T-helper 2 cell treated with Interferon-gamma antibody and Interleukin-4, amounts not matched to agents 100 ng/mL and 5 ng/mL, for 36 hours (primary cell): Measurements from ENCODE around the gene TBC1D13. TPM values are rescaled to one million over a fixed set of nuclear protein-coding genes. Genes with fewer than 3 reads are reported as not detected.
"Not testable (repeated sequence)": the region's sequence is repeated elsewhere in the genome, so short reads cannot be mapped to it uniquely, and the experiment has no call there.

Experiments
- intact Hi-C: fragments of 100-400 bp; cut with micrococcal nuclease; formaldehyde crosslinking; loops from one replicate; pipeline ENCODE4 v1.15.1; 2023
- total RNA-seq: library from RNA; stranded (reverse); gene quantifications from 2 replicates; pipeline ENCODE4 v1.2.3, GENCODE V29; 2022

Gene TBC1D13
- total RNA-seq, 1 donor from 2014 or later = 22.2 TPM

DNA sequence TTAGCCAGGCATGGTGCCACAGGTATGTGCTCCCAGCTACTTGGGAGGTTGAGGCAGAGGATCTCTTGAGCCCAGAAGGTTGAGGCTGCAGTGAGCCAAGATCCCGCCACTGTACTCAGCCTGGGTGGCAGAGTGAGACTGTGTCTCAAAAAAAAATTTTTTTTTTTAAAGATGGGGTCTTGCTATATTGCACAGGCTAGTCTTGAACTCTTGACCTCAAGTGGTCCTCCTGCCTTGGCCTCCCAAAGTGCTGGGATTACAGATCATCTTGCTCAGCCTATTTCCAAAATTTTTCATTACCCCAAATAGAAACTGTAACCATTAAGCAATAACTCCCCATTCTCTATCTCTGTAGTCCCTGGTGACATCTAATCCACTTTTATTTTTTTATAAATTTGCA, 4.4 kb upstream of the TBC1D13 start:
- intact Hi-C loops = no loop called here

DNA sequence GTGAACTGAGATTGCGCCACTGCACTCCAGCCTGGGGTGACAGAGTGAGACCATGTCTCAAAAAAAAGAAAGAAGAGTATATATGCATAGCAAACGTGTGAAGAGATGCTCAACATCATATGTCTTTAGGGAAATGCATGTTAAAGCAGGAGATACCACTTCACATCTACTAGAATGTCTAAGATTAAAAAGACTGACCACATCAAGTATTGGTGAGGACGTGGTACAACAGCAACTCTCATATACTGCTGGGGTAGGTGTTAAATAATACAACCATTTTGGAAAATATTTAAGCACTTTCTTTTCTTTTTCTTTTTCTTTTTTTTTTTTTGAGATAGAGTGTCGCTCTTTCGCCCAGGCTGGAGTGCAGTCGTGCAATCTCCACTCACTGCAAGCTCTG, 1.6 kb upstream of the TBC1D13 start:
- intact Hi-C loops = loop anchor here (5.0 kb wide), 1 partner anchor 463 kb away; the partner anchor contains the start of genes COQ4 and TRUB2

DNA sequence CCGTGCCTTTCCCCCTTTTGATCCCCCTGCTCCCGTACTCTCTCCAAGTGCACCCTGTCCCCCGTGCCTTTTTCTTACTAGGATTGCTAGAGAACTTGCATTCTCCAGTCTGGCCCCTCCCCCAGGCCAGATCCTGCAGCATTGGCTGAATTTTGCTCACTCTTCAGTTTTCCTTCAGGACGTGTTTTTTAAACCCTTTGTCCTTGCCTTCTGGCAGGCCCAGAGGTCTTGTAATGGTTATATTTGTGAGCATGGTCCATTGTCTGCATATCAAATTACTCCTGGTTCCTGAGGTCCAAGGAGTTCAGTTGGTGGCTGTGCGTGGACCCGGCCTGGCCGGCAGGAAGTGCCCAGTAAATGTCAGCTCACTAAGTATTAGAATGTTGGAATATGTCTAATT, 606 bp downstream of the TBC1D13 start:
- intact Hi-C loops = loop anchor here (1.0 to 5.0 kb wide), 2 partner anchors 16 to 465 kb away; partner anchors contain the start of genes COQ4, TRUB2 and ZER1

DNA sequence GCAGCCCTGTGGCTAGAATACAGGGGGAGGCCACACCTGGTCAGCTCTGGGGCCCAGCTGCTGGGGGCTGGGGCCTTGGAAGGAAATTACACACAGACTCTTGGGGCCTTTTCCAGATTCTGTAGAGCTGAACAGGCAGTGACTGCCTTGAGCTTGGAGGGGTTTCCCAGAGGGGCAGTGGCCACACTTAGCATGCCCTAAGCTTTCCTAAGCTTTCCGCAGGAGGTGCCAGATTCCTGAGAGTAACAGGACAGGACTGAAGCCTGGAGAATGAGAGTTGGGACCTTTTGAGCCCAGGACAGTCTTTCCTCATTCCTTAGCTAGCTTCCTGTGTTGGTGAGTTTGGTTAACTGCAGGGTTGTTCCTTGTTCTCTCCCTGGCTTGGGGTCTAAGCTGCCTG, 1.4 kb downstream of the TBC1D13 start:
- intact Hi-C loops = loop anchor here (5.0 kb wide), 1 partner anchor 466 kb away; the partner anchor contains the start of genes COQ4 and TRUB2

DNA sequence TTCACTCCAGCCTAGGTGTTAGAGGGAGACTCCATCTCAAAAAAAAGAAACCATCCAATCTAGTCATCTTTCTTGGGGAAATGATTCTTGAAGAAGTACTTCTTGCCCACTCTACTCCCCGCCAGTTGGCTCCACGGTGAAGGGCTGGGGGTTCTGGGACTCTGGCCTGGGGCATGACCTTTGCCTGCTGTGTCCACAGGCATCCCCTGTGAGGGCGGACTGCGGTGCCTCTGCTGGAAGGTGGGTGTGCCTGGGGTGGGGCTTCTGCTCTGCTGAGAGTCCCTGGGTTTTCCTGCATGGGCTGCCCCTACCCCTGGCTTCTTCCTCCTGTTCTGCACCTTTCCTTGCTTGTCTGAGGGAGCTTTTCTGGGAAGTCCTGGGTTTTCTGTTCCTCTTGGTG, 3.5 kb downstream of the TBC1D13 start:
- intact Hi-C loops = no loop called here

DNA sequence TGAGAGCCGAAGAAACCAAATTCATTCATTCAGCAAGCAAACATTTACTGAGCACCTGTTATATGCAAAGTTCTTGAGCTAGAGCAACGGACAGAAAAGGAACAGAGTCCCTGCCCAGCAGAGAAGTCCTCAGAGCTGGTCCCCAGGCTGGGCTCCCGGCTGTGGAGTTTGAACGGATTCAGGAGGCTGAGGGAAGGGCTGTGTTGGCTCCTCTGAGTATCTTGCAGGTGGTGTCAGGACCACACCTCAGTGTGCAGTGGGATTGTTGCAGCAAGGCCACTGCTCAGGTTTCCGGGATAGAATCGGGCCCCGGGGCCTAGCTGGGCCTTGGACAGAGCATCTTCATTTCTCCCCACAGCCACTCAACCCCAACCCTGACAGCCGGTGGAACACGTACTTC, 5.1 kb downstream of the TBC1D13 start:
- intact Hi-C loops = no loop called here

DNA sequence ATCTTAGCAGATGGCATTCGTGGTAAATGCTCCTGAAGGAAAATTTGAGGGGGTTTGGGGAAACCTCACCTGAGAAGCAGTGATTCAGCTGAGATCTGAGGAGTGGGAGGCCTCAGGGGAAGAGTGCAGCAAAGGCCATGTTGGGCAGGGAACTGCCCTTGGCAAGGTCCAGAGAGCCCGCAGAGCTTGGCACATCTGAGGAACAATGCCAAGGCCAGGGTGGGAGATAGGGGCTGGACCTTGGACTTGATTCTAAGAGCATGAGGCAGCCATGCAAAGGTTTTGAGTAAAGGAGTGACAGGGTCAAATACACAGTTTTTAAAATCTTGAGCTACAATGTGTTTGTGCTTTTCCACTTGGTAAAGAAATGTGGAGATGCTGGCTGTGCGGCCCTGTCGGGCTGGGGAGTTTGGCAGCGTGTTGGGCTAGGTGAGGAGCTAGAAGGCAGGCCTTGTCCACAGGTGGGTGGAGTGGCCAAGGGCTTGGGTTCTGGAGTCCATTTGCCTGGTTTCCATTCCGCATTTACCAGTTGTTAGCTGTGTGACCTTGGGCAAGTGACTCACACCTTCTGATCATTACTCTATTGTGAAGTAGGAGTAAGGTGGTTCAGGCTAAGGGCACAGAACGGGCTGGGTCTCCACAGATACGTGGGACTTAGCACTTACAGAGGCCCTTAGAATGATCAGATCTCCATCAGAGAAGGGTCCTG, 6.1 kb downstream of the TBC1D13 start:
- intact Hi-C loops = no loop called here

DNA sequence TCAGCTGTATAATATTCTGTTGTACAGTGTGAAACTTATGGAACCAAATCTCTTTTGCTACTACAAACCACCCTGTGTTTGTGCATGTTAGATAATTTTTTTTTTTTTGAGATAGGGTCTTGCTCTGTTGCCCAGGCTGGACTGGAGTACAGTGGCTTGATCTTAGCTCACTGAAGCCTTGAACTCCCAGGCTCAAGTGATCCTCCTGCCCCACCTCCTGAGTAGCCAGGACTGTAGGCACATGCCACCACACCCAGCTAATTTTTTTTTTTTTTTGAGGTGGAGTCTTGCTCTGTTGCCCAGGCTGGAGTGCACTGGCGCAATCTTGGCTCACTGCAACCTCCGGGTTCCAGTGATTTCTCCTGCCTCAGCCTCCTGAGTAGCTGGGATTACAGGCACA, 7.9 kb downstream of the TBC1D13 start:
- intact Hi-C loops = not testable (repeated sequence)

DNA sequence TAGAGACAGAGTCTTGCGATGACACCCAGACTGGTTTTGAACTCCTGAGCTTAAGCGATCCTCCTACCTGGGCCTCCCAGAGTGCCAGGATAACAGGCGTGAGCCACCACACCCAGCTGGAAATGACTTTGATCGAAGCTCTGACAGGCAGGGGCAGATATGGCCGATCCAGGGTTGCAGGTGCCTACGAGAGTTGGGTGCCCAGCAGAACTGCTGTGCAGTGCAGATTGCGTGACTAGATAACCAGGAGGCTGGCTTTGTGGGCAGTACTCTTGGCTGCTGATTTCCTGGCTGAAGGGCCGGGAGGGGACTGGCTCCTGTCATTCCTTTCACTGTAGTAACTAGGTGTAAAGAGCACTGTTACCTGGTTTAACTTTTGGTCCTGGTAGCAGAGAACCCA, 11.8 kb downstream of the TBC1D13 start:
- intact Hi-C loops = no loop called here

DNA sequence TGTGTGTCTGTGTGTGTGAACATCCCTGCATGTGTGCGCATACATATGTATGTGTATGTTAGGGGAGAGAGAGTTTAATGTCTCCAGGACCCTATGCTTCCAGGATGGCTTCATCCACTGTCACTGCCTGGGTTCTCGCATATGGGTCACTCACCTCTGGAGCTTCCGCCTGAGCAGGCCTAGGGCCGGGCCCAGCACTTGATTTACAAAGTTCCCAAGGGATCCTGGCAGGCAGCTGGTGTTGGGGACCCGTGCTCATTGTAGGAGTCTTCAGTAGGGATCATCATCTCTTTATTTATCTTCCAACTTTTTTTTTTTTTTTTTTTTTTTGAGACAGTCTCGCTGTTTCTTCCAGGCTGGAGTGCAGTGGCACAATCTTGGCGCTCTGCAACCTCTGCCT, 13.0 kb downstream of the TBC1D13 start:
- intact Hi-C loops = no loop called here

DNA sequence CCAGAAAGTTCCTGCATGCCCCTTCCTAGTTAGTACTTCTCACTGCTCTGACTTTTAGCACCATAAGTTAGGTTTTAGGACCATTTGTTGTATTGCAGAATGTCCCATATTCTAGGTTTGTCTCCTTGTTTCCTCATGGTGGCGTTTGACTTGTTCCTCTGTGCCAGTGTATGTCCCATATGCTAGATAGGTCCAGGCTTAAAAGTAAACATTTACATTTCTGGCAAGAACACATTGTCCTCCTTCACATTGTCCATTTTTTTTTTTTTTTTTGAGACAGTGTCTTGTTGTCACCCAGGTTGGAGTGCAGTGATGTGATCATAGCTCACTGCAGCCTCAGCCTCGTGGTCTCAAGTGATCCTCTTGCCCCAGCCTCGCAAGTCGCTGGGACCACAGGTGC, 15.4 kb downstream of the TBC1D13 start:
- intact Hi-C loops = no loop called here

DNA sequence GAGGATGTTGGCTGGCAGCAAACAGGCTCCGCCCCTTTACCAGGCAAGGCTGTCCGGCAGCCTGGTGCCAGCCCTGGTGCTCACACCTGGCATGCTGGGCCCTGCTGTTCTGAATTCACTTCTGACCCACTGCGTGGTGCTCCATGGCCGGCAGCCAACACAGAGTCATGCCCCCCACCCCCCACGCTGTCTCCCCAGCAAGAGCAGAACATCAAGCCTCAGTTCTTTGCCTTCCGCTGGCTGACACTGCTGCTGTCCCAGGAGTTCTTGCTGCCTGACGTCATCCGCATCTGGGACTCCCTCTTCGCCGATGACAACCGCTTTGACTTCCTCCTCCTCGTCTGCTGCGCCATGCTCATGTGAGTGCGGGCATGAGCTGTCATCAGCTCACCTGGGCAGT, 18.6 kb downstream of the TBC1D13 start:
- intact Hi-C loops = no loop called here

DNA sequence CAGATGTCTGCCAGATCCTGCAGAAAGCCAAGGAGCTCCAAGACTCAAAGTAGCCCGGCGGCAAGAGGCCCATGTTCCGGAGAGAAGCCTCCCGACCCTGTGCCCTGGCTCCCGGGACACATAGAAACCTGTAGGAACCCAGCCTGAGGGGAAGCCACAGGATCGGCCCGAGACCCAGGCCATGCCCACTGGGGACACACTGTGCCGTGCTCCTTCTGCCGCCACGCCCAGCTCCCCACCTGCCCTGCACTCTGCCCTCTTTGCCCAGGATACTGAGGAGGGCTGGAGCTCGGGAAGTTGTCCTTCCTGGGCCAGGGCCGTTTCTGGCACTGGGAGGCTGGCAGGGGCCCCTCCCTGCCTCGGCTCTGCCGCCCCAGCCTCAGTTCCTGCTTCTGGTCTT, 20.8 kb downstream of the TBC1D13 start:
- intact Hi-C loops = no loop called here

DNA sequence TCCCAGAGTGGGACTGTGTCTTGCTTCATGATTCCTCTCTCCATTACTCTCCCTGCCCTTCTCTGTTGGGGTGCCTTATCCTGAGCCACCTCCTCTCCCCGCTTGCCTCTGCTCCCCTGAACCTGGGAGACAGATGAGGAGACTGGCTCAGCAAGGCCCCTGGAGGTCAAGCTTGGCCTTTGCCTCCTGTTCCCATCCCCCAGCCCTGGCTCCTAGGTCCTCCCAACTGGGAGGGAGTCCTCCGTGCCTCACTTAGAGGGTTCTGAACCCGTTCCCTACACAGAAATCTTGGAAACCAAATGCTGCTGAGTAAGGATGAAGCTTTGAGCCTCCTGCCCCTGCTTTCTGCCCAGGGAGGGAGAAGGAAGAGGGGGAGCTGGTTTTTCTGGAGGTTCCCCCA, 21.5 kb downstream of the TBC1D13 start:
- intact Hi-C loops = no loop called here

DNA sequence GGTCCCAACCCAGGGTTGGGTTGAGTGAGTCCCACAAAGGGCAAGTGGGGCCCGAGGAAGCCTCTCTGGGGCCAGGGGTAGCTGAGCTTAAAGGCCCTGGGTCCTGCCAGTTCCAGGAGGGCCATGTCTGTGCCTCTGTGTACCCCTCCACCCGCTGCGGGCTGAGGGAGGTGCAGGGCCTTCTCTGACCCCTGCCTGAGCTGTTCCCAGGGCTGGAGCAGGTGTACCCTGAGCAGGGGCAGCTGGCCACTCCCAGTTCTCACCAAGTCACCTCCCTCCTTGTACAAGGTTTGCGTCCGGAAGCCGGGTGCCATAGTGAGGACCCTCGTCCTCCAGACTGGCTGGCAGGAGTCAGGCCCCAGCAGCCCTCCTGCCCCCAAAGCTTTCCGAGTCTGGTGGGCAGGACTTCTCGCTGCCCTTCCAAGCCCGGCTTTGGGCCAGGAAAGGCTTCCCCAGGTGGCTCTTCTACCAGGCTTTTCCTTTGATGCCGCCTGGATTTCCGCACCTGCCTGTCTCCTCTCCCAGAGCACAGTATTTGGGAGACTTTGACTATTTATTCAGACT, 22.1 kb downstream of the TBC1D13 start:
- intact Hi-C loops = no loop called here

DNA sequence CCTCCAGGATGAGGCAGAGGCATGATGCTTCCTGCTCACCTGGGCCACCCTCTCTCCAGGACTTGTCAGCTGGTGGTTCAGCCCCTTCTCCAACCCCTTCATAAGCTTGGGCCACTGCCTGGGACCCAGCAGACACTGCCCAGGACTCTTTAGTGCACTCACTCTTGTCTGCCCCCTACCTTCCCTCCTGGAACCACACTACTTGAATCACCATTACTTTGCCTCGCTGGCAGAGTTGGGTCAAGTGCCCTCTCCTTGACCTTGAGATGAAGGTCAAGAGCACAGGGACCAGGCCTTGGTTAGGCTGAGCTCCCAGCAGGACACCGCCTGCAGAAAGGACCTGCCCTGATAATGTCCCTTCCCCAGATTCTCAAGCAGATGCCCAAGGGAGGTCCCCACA, 22.8 kb downstream of the TBC1D13 start:
- intact Hi-C loops = no loop called here

DNA sequence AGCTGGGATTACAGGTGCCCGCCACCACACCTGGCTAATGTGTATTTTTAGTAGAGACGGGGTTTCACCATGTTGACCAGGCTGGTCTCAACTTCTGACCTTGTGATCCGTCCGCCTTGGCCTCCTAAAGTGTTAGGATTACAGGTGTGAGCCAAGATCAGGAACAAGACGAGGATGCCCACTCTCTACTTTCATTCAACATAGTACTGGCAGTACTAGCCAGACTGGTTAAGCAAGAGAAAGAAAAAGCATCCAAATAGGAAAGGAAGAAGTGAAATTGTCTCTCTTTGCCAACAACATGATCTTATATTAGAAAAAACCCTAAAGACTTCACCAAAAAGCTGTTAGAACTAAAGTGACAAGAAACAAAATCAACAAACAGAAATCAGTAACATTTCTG, 23.8 kb downstream of the TBC1D13 start:
- intact Hi-C loops = no loop called here

DNA sequence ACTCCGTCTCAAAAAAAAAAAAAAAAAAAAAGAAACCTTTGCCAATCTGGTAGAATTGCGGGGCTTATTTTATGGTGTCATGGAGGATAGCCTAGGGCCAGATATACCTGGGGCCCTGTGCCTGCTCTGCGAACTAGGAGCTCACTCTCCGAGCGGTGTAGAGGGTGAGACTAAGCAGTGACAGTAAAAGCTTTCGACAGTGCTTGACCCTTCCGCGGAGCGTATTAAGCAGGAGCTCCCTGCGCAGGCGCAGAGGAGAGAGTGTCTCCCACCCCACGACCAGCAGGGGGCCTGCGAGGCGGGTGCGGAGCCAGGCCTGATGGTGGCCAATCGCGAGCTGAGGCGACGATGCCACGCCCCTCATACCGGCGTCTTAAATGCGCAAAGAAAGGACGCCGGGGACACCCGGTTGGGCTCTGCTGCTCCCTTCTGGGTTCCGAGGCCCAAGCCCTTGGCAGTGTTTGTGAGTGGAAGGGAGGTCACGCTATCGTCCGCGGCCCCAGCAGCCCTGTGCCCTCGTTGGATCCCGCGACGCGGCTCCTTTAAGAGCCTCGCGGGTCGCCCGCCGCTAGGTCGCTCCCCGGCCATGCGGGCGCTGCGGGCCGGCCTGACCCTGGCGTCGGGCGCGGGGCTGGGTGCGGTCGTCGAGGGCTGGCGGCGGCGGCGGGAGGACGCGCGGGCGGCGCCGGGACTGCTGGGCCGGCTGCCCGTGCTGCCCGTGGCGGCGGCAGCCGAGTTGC, 31.2 kb downstream of the TBC1D13 start, which contains the start of gene ENDOG:
ENDOG (plus strand) TSS at position 402 of the 740 bp plus-strand sequence; CDS start at position 587, 185 bp downstream.
- intact Hi-C loops = loop anchor here (1.0 kb wide), 3 partner anchors 11 to 129 kb away; partner anchors contain the start of genes DOLK, NUP188, SPOUT1 and ZDHHC12

DNA sequence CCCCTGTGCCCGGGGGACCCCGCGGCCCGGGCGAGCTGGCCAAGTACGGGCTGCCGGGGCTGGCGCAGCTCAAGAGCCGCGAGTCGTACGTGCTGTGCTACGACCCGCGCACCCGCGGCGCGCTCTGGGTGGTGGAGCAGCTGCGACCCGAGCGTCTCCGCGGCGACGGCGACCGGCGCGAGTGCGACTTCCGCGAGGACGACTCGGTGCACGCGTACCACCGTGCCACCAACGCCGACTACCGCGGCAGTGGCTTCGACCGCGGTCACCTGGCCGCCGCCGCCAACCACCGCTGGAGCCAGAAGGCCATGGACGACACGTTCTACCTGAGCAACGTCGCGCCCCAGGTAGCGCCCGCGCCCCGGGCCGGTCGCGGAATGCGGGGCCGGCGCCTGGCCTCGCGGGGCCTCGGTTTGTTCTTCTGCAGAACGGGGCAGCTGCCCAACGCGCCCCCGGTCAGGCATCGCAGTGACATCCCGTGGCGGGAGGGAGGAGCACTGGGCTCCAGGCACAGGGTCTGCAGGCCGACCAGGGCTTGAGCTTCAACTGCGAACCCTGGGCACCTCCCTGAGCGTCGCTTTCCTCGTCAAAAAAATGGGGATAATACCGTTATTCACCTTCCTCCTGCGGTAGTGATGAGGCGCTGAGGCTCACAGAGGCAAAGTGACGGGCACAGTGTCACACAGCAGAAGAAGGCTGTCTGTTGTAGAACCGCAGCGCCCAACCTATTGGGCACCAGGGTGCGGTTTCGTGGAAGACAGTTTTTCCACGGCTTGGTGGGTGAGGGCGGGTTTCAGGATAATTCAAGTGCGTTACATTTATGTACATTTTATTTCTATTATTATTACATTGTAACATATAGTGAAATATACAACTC, 32.0 kb downstream of the TBC1D13 start:
- intact Hi-C loops = loop anchor here (1.0 kb wide), 3 partner anchors 10 to 128 kb away; partner anchors contain the start of genes DOLK, NUP188, SPOUT1 and ZDHHC12

DNA sequence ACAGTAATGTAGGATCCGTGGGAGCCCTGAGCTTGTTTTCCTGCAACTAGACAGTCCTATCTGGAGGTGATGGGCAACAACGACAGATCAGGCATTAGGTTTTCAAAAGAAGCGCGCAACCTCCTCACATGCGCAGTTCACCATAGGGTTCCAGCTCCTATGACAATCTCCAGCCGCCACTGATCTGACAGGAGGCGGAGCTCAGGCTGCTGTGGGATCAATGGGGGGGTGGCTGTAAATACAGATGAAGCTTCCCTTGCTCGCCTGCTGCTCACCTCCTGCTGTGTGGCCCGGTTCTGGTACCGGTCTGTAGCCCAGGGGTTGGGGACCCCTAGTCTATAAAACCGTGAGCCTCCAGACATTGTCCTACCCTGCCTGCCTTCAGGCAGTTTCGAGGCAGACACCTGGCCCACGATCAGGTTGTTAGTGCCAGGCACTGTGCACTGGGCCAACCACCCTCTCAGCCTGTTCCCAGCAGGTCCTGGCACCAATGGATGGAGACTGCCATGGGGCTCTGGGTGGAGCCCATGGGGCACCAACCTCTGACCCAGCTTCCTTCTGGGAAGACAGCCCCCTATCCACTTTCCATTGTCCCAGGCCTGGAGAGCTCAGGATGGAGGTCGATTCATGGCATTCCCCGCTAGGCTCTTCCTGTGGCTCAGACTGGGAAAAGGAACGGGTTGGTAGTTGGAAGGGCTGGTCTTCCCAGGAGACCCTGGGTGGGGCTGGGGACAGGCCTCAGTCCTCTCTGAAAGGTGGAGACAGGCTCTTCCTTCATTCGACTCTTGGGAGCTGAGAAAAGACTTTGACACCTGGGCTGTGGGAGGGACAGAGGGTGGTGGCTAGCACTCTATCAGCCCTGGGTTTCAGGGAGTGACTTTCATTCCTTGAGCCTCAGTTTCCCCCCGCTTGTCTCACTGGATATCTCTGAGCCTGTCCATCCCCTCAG, 32.9 kb downstream of the TBC1D13 start:
- intact Hi-C loops = no loop called here
